Mammary epithelial cell (primary cell): Measurements from ENCODE around the gene ATP5MK.

Source experiments
- EZH2 ChIP-seq: IDR thresholded peaks from 2 replicates; pipeline ENCODE4 v1.6.1; 2012; ENCODE audit warnings: low read length, inconsistent platforms, borderline replicate concordance
- TF ChIP-seq, protein P1 (sequence below), 2 donors: IDR thresholded peaks in 1 of 2; conservative IDR thresholded peaks in 1 of 2; 2 replicates each; pipeline ENCODE4 v1.5.1; 2011 to 2012; ENCODE audit warnings: inconsistent platforms in 2 of 2, low read length in 2 of 2, mild to moderate bottlenecking in 2 of 2, control low read depth in 1 of 2, low read depth in 1 of 2; ENCODE audit not compliant: insufficient read depth in 1 of 2; ENCODE audit errors: extremely low read depth in 1 of 2

DNA sequence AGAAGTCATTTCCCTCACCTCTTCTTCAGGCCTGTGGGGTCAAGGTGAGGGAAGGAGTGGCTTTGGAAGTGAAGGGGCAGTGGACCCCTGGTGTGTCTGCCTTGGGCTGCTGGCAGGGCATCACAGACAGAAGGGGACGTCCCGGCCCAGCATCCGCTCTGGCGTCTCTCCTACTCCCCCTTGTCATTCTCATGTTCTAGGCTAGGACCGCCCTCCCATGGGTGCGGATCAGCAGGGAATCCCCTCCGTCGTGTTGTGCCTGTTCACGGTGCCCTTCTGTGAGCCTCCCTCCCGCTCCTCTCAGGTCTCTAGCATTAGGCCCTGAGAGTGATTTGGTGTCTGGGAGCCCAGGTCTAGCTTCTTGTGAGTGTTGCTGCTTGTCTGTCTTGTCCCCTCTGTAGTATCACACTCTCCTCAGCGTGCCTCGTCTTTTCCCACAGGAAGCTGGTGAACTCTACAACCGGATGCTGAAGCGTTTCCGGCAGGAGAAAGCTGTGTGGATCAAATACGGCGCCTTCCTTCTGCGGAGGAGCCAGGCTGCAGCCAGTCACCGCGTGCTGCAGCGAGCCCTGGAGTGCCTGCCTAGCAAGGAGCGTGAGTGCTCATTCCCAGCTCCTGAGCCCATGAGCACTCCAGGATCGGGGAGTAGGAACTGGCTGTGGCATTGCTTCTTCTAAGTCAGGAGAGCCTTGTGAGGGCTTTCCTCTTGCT is 47.4 kb upstream of the ATP5MK start:
- TF ChIP-seq, protein P1, sequence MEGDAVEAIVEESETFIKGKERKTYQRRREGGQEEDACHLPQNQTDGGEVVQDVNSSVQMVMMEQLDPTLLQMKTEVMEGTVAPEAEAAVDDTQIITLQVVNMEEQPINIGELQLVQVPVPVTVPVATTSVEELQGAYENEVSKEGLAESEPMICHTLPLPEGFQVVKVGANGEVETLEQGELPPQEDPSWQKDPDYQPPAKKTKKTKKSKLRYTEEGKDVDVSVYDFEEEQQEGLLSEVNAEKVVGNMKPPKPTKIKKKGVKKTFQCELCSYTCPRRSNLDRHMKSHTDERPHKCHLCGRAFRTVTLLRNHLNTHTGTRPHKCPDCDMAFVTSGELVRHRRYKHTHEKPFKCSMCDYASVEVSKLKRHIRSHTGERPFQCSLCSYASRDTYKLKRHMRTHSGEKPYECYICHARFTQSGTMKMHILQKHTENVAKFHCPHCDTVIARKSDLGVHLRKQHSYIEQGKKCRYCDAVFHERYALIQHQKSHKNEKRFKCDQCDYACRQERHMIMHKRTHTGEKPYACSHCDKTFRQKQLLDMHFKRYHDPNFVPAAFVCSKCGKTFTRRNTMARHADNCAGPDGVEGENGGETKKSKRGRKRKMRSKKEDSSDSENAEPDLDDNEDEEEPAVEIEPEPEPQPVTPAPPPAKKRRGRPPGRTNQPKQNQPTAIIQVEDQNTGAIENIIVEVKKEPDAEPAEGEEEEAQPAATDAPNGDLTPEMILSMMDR (conservative IDR thresholded peaks at IDR 0.05 in 1 of 2, IDR thresholded peaks at IDR 0.05 in 1 of 2; ENCODE audit: extremely low read depth in 1 of 2, insufficient read depth in 1 of 2, low read depth in 1 of 2, low read length in 2 of 2) = no peak
- TF ChIP-seq EZH2 = no peak
